ENCODE data around the gene CNOT4.

Gene CNOT4

DNA sequence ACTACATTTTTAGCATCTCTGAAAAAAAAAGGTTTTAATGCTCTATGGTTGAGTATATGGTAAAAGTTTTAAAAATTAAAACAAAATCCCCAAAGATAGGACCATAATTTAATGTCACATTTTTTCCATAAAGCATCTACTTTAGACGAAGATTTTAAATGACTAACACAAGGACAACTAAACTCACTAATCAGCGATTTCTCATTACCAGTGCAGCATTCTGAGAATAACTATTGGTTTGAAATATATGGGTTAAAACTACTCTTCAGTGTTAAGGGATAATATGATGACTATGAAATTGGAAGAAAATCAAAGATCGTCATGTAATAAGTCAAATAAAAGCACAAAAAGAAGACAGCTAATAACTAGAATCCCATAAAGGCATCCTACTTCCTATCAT is 118.4 kb downstream of the CNOT4 start:
- DNase-seq, result no peak

DNA sequence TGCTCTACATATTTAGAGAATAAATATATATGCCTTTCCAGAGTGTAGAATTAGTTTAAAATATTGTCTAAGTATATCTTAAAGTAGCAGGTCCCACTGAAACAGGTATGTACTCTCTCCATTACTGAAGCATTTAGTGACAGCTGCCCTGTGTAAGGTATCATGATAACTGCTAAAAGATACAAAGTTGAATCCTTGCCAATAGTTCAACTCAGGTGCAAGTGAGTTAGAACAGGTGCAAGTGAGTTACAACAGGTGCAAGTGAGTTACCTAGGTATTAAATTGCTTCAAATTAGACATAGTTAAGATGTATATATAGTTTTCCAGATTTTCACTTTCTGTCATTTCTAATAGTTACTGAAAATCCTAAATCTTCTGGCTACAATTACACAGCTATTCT is 119.1 kb downstream of the CNOT4 start:
- no peak for DNase-seq

DNA sequence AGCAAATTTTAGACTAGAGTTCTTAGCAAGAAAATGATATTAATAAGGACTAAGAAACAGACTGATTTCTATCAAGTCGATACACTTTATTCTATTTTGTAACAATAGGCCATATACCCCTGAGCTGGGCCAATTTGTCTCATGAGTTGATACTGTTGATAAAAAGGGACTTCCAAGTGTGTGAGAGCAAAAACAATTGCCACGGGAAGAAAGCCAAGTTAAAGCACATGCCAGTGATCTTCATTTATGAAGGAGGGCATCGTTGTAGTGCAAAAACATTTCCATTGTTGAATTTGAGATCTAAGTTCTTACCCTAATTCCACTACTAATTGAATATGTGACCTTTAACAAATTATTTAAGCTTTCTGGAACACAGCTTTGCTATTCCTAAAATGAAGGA is 119.9 kb downstream of the CNOT4 start:
- no peak for DNase-seq

- no peak for DNase-seq
Observed at GRCh38 chr7:135388616-135389015, 121.3 kb downstream of the CNOT4 start.

GRCh38 chr7:135386776-135387175 is 123.1 kb downstream of the CNOT4 start:
- no peak for DNase-seq

DNA sequence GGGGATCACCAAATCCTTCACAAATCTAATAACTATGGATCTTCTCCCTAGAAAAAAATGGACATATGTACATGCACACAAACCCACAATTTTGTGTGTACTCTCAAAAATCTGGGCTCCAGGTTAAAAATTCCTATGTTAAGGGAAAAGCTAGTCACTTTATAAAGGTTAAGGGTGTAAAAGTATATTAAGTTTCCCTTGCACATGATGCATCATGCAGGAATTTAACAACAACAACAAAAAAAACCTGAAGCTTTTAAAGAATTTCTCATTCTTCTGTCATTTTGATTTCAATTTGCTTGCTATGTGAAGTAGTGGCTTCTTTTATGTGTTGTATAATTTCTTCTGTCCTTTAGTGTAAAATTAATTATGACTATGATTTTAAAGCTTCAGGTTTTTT is 123.7 kb downstream of the CNOT4 start:
- DNase-seq, result no peak

GRCh38 chr7:135385209-135385608 is 124.7 kb downstream of the CNOT4 start:
- no peak for DNase-seq

DNA sequence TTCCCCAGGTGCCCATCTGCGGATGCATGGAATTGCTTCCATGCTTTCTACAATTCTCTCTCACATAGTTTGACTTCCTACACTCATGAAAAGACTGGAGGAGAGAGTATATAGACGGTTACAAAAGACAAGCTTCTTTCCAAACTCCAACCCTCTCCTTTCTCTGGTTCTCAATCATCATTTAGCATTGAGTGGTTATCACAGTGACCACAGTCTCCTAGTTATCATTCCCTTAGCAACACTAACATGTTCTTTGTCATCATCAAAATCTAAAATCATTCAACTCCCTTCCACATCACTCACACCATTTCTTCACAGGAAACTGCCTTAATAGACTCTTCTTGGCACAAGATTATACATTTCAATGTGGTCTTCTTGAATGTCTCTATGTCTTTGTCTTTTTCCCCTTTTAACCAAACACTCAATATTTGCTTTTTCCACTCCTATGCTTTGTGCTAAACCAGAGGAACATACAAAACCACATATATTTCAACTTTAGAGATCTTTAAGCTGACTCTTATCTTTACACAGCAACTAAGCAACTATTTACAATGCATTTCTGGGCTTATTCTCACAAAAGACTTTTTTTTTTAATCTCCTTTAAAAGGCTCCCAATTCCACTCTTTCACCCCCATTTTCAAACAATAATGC is 126.3 kb downstream of the CNOT4 start:
- DNase-seq, result no peak

- DNase-seq, result no peak
Observed at GRCh38 chr7:135382173-135382572, 127.7 kb downstream of the CNOT4 start.

- no peak for DNase-seq
Observed at GRCh38 chr7:135381369-135381768, 128.5 kb downstream of the CNOT4 start.

- DNase-seq, result no peak
Observed at GRCh38 chr7:135380351-135380750, 129.6 kb downstream of the CNOT4 start.

DNA sequence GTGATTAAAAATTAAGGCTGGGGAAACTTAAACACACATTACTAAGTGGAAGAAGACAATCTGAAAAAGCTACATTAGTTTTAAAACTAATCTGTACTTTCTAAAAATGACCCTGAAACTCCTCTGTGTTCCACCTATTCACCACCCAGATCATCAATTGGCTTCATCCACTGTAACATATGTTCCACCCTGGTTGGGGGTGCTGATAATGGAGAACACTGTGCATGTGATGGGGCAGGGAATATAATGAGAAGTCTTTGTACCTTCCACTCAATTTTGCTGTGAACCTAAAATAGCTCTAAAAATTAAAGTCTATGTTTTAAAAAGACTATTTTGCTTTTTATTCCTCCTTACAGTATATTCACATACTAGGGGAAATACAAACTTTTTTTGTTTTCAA is 132.7 kb downstream of the CNOT4 start:
- no peak for DNase-seq

DNA sequence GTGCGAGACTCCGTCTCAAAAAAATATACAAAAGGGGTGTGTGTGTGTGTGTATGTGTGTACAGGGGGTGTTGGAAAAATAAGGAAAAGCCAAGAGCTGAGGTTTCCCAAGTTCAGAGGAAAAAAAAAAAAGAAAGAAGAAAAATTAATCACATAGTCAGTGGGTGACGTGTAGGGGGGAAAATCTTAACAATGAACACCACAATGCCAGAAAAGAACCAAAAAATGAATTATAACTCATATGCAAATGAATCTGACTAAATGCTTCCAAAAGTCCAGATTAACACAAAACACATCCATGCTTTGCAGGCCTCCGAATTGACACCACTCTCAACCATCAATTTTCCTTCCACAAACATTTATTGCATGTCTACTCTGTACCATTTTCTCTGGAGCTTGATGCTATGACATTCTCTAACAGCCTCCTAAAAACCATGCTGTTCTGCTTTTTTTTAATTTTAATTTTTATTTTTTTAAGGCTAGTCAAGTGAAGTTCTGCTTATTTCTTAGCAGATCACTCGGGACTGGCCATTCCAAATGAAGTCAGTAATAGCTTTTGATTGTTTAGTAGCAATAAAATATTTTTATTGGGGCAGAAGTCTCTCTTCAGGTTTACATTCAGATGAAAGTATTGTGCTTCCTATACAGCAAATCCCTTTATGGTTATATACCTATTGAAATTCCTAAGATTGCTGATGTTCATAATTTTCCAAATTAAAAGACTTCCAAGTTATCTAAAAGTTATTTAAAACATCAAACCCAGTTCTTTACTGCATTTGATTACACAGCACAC is 133.8 kb downstream of the CNOT4 start:
- no peak for DNase-seq

GRCh38 chr7:135374736-135375135 is 135.2 kb downstream of the CNOT4 start:
- no peak for DNase-seq

- no peak for DNase-seq
Observed at GRCh38 chr7:135372222-135372621, 137.7 kb downstream of the CNOT4 start.

- DNase-seq, result no peak
Observed at GRCh38 chr7:135370656-135371055, 139.2 kb downstream of the CNOT4 start.

DNA sequence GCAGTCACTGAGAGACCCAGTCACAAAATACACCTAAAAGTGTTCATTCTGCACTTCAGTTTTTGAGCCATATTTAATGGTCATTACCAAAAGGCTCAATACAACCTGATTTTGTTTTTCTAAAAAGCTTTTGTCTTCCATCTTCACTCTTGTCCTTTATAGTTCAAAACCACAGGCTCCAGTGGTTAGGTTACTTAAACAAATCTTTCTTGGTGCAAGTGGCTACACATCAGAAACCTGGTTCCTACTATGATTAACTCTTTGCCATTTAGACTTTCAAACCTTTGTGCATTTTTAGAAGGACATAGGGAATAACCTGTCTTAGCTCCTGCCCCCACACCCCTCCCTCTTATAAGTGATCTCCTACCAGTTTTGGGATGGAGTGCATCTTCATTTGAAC is 140.5 kb downstream of the CNOT4 start:
- DNase-seq, result no peak

DNA sequence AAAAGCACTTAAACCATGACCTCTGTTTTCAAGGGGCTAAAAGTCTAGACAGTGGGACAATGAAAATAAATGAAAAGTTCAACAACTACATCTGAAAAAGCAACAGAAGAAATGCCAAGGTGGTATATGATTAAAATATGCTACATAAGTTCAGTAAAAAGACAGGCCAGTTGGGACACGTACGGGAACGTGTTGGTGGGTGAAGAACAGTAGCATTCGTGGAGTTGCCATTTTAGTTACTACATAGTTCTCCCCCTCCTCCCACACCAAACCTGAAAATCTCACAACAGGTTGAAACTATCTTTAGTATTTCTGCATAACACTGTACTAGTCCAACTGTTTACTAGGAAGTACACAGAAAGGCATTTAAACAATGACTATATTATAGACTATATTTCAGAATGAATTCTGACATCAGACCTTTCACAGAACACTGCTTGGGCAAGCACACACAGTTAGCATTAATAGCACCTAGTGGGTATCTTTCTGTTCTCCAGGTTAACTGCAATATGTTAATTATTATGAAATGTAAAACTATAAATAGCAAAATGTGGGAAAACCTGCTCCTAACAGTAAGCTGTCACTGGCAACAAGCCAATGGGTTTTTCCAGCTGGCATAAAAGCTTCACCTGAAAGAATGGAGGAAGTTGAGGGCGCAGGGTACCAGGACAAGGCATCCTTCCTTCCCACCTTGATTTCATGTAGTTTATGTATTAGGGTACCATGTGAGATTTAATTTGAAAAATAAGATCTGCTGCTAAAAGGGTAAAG is 141.3 kb downstream of the CNOT4 start:
- no peak for DNase-seq

DNA sequence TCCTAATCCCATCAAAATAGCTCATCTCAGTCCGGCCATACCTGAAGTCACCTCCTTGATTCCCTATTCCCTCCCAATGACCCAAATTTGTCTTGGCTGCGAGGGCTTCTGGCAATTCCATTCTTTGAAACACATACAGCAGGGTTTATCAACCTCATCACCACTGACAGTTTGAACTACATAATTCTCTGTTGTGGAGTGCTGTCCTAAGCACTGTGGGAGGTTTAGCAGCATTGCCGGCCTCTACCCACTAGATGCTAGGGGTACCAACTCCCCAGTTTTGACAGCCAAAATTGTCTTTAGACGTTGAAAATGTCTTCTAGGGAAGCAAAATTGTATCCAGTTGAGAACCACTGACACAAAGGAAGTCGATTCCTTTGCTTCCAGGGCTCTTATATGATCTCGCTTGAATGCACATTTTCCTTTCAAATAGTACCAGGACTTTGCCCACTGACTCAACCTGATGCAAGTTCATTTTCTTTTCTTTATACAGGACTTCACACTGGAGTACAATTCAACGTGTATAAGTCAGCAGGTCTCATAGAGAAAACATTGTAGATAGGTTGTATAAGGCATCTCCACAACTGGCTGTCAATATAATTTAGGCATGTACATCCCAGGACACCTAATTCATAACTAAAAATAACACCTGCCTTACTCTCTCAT is 142.9 kb downstream of the CNOT4 start:
- no peak for DNase-seq

DNA sequence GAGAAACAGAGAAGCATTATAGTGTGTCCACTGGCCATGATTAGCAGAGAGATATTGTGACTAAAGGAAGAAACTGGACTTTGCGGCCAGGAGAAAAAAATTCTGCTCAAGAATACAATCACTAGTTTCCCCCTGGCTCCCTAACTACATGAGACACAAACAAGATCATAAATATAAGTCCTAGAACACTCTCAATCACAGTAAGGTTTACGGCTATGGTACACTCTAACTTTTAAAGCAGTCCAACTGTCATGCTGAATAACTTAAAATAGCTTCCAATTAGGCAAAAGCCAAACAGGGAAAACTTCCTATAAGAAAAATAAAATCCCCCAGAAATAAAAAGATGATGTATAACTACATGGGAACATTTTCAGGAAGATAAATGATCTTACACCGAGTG is 144.2 kb downstream of the CNOT4 start:
- no peak for DNase-seq

GRCh38 chr7:135364206-135364605 is 145.7 kb downstream of the CNOT4 start:
- no peak for DNase-seq

DNA sequence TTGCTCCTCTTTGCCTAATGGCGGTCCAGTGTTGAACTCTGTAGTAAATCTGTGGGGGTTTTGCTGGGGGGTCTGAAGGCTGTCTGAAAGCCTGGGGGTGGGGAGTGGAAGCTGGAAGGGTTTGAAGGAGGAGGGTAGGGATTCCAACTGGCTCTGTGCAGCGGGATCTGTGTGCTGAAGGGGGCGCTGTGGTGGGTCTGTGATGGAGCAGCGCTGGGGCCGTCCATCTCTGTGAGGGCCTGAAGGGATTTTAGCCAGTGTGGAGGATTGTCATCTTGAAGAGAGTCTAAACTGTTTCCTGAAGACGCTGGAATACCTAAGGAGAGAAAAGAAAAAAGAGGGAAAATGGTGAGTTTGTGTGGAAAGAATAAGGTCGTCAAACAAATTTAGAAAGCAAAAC is 147.0 kb downstream of the CNOT4 start:
- no peak for DNase-seq

- DNase-seq, result no peak
Observed at GRCh38 chr7:135361788-135362187, 148.1 kb downstream of the CNOT4 start.

Measured in MV-4-11 (cell line).